HepG2 (cell line): ENCODE results near the gene MADD. TPM values are rescaled to one million over a fixed set of nuclear protein-coding genes. Genes with fewer than 3 reads are reported as not detected.

ENCODE experiments used
- ATAC-seq: fragments of 200-7000 bp; cut with Tn5 transposase; 3 replicates; pipeline ENCODE4 v1.9.1; 2020; ENCODE audit warnings: mild to moderate bottlenecking, moderate library complexity
- BruUV-seq: library from RNA; stranded (reverse); fragments of 400-500 nt; replicated peaks from 2 replicates; lab custom pipeline; 2021; lab: Mats Ljungman, UMichigan
- CTCF ChIA-PET: fragments of 300-600 bp; formaldehyde crosslinking; extraction: SDS; loops from one replicate; lab custom pipeline; 2021; ENCODE audit warnings: low total read pairs, inconsistent platforms, low intra/inter-chr PET ratio; lab: Yijun Ruan, JAX
- POLR2A ChIA-PET: fragments of 350-600 bp; sonication (Branson Sonifier 250); formaldehyde crosslinking; loops from one replicate; lab custom pipeline; 2020; ENCODE audit warnings: antibody characterized with exemption, inconsistent platforms; lab: Yijun Ruan, JAX
- DNase-seq: peaks from one replicate; pipeline ENCODE4 v3.0.0-alpha.2; 2015; ENCODE audit warnings: low spot score
- FAIRE-seq: peaks from 3 replicates; lab custom pipeline; 2011; peaks lifted over from hg19 to GRCh38; lab: Jason Lieb, UNC
- H2AFZ ChIP-seq: one replicate; pipeline ENCODE4 v1.6.1; 2011; ENCODE audit warnings: low read length, inconsistent platforms
- H3K27ac ChIP-seq: fragments of 300-600 bp; 3 replicates; pipeline ENCODE4 v1.8.0; 2011; ENCODE audit warnings: mixed run types, mild to moderate bottlenecking, mixed read lengths, low read length, inconsistent platforms; ENCODE audit not compliant: insufficient read depth; ENCODE audit errors: extremely low read length
- H3K27me3 ChIP-seq, 2 experiments: fragments of 200-600 bp in 1 of 2; 2 replicates in 1 of 2; 3 replicates in 1 of 2; pipeline versions ENCODE4 v1.6.0 to v1.8.0; 2011; ENCODE audit warnings: low read length in 2 of 2, mild to moderate bottlenecking in 2 of 2, moderate library complexity in 2 of 2, inconsistent platforms in 1 of 2; ENCODE audit not compliant: insufficient read depth in 2 of 2, control insufficient read depth in 1 of 2
- H3K36me3 ChIP-seq, 2 experiments: fragments of 200-600 bp in 1 of 2; replicated peaks in 1 of 2; 2 replicates in 1 of 2; 3 replicates in 1 of 2; pipeline versions ENCODE4 v1.5.1 to v1.8.0; 2011; ENCODE audit warnings: low read length in 2 of 2, inconsistent platforms in 1 of 2; ENCODE audit not compliant: insufficient read depth in 2 of 2, control insufficient read depth in 1 of 2
- H3K4me1 ChIP-seq: 2 replicates; pipeline ENCODE4 v1.5.1; 2012; ENCODE audit warnings: low read length, inconsistent platforms; ENCODE audit not compliant: insufficient read depth
- H3K4me2 ChIP-seq: 2 replicates; pipeline ENCODE4 v1.6.0; 2011; ENCODE audit warnings: low read depth, low read length, inconsistent platforms
- H3K4me3 ChIP-seq, 3 experiments: fragments of 200-600 bp in 1 of 3; sonication (generic), shearing (Covaris generic) in 1 of 3; replicated peaks in 1 of 3; 2 replicates each; pipeline ENCODE4 v1.5.1; 2011 to 2016; ENCODE audit warnings: low read length in 3 of 3, inconsistent platforms in 2 of 3, low read depth in 2 of 3, mild to moderate bottlenecking in 2 of 3, control low read depth in 1 of 3, mixed read lengths in 1 of 3; ENCODE audit not compliant: insufficient read depth in 1 of 3
- H3K79me2 ChIP-seq: one replicate; pipeline ENCODE4 v1.6.1; 2011; ENCODE audit warnings: low read length, inconsistent platforms; ENCODE audit not compliant: insufficient read depth
- H3K9ac ChIP-seq: 2 replicates; pipeline ENCODE4 v1.6.0; 2011; ENCODE audit warnings: mild to moderate bottlenecking, low read depth, low read length, inconsistent platforms; ENCODE audit not compliant: insufficient read depth
- H3K9me3 ChIP-seq: 2 replicates; pipeline ENCODE4 v1.5.1; 2012; ENCODE audit warnings: mild to moderate bottlenecking, low read length
- H4K20me1 ChIP-seq: 2 replicates; pipeline ENCODE4 v1.6.0; 2011; ENCODE audit warnings: inconsistent platforms, mild to moderate bottlenecking, low read length, moderate library complexity; ENCODE audit not compliant: insufficient read depth
- BCLAF1 ChIP-seq: fragments of 450-650 bp; IDR thresholded peaks from 2 replicates; pipeline ENCODE4 v1.6.1; 2017; ENCODE audit warnings: mild to moderate bottlenecking
- FOXP1 ChIP-seq, 2 experiments: fragments of 450-650 bp in 1 of 2; IDR thresholded peaks; 2 replicates each; pipeline ENCODE4 v1.6.1; 2017 to 2018; ENCODE audit warnings: antibody characterized with exemption in 1 of 2
- POLR2A ChIP-seq, 2 experiments: IDR thresholded peaks; 2 replicates each; pipeline ENCODE4 v1.6.1; 2011; ENCODE audit warnings: low read depth in 2 of 2, low read length in 2 of 2, mild to moderate bottlenecking in 1 of 2, moderate library complexity in 1 of 2; ENCODE audit not compliant: insufficient read depth in 1 of 2
- RBM22 ChIP-seq: fragments of 200-400 bp; formaldehyde crosslinking; optimal IDR thresholded peaks from 2 replicates; pipeline ENCODE3; 2017; ENCODE audit warnings: mild to moderate bottlenecking, low read length, moderate library complexity
- SMAD9 ChIP-seq: sonication (generic); formaldehyde crosslinking; IDR thresholded peaks from 2 replicates; pipeline ENCODE4 v1.5.1; 2020; ENCODE audit warnings: mild to moderate bottlenecking, missing genetic modification reagents
- ZMYM3 ChIP-seq: sonication (generic); formaldehyde crosslinking; IDR thresholded peaks from 2 replicates; pipeline ENCODE4 v1.5.1; 2020; ENCODE audit warnings: mild to moderate bottlenecking, missing genetic modification reagents
- ZNF234 ChIP-seq: sonication (generic); formaldehyde crosslinking; conservative IDR thresholded peaks from 2 replicates; pipeline ENCODE4 v1.5.1; 2020; ENCODE audit warnings: mild to moderate bottlenecking, missing genetic modification reagents
- ZNF260 ChIP-seq: sonication (generic); formaldehyde crosslinking; IDR thresholded peaks from 2 replicates; pipeline ENCODE4 v1.4.0; 2020; ENCODE audit warnings: missing genetic modification reagents, low read depth, mild to moderate bottlenecking, borderline replicate concordance
- ZNF670 ChIP-seq: sonication (generic); formaldehyde crosslinking; IDR thresholded peaks from 2 replicates; pipeline ENCODE4 v1.8.0; 2022; ENCODE audit warnings: mild to moderate bottlenecking, missing genetic modification reagents, borderline replicate concordance
- WGBS: methylation state at CpG from one replicate; pipeline ENCODE4 v1.1.6; 2017; ENCODE audit warnings: low lambda C conversion rate; 5-methylcytosine and 5-hydroxymethylcytosine counted together
- in situ Hi-C: cut with HindIII; loops from 2 replicates; pipeline ENCODE4 v1.10.0; 2017; ENCODE audit warnings: low pct_unique_long_range_greater_than_20kb; ENCODE audit not compliant: extremely low pct_ligation_motif_present
- intact Hi-C: fragments of 100-400 bp; cut with micrococcal nuclease; formaldehyde crosslinking; loops from one replicate; pipeline ENCODE4 v1.10.0; 2022; ENCODE audit not compliant: unreplicated experiment
- polyA plus RNA-seq, 8 experiments: library from polyadenylated mRNA; depleted of rRNA in 3 of 8; stranded (reverse) in 7 of 8; unstranded in 1 of 8; fragments of >200 nt; fragmentation: Illumina TruSeq in 4 of 8; extraction: Trizol in 4 of 8; gene quantifications; 2 replicates each; pipeline versions ENCODE4 v1.2.1 to v1.2.3, GENCODE V29; 2011 to 2016; ENCODE audit warnings: low read depth in 4 of 8, missing spikeins in 1 of 8, mixed read lengths in 1 of 8; ENCODE audit not compliant: insufficient read depth in 1 of 8
- total RNA-seq, 5 experiments: library from RNA; depleted of rRNA; stranded (reverse); fragments of >200 nt; fragmentation: Illumina TruSeq; extraction: Trizol; gene quantifications; 2 replicates each; pipeline ENCODE4 v1.2.3, GENCODE V29; 2016; ENCODE audit warnings: low read depth in 1 of 5
- TF ChIP-seq, protein P1 (sequence below): sonication (generic); formaldehyde crosslinking; IDR thresholded peaks from 2 replicates; pipeline ENCODE4 v1.5.1; 2020; ENCODE audit warnings: missing genetic modification reagents, mild to moderate bottlenecking, borderline replicate concordance

The MADD gene
- total and polyA plus RNA-seq, 2 of the 13 experiments (the other 11 are each of a cell fraction or from before 2014, with no cell fraction given): 18.0 to 29.2 TPM

GRCh38 chr11:47278058-47278457 lies 8.1 kb downstream of the MADD start (continued):
- no peak for TF ChIP-seq BCLAF1
- TF ChIP-seq POLR2A (IDR thresholded peaks at IDR 0.05; ENCODE audit: insufficient read depth in 1 of 2, low read depth in 2 of 2, low read length in 2 of 2): no peak
- TF ChIP-seq ZNF260: no peak
- TF ChIP-seq RBM22: no peak
- no peak for TF ChIP-seq ZNF234 (CRISPR knock-in tag)

DNA sequence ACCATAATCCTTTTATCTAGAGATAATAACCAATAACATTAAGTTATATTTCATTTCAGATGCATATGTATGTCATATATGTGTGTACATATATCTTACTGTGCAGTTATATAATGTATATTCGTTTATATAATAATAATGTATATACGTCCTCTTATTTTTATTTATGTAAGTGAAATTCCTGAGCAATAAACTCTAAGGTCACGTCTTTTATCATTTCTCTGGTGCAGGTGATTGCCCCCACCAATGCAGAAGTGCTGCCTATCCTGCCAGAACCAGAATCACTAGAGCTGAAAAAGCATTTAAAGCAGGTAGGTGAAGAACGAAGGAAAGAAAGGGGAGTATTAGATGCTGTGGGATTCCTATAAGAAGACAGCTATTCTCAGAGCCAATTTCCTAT lies 8.8 kb downstream of the MADD start:
- Histone ChIP-seq H3K9me3 (no peaks in the 10 kb centered on the region), H3K36me3 (peaks cover 37 to 77% of the 10 kb centered on the region in 2 experiments), H3K79me2 (peaks cover 12% of the 10 kb centered on the region), H2AFZ (no peak overlapping the region), H3K27me3 (no peaks in the 10 kb centered on the region), H3K4me2 (no peak overlapping the region), H3K27ac (no peak overlapping the region), H3K9ac (no peak overlapping the region), H4K20me1 (no peaks in the 10 kb centered on the region), H3K4me3 (no peak overlapping the region), H3K4me1 (peaks cover 9% of the 10 kb centered on the region)
- no peak for ATAC-seq
- intact Hi-C loops: no loop called here
- no TSS peak for BruUV-seq
- TF ChIP-seq FOXP1 (IDR thresholded peaks at IDR 0.05) (no peak), FOXP1 (CRISPR knock-in tag; IDR thresholded peaks at IDR 0.05) (no peak), ZNF670 (CRISPR knock-in tag) (no peak), SMAD9 (no peak), ZMYM3 (CRISPR knock-in tag) (no peak)
- TF ChIP-seq, protein P1, sequence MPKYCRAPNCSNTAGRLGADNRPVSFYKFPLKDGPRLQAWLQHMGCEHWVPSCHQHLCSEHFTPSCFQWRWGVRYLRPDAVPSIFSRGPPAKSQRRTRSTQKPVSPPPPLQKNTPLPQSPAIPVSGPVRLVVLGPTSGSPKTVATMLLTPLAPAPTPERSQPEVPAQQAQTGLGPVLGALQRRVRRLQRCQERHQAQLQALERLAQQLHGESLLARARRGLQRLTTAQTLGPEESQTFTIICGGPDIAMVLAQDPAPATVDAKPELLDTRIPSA (CRISPR knock-in tag): no peak
- POLR2A ChIA-PET: no interaction called here
- DNase-seq: no peak
- 94% methylated on average over 4 of the region's 4 CpGs for WGBS
- CTCF ChIA-PET: no interaction called here
- in situ Hi-C loops: no loop called here
- no peak for FAIRE-seq
